ENCODE results near the gene IFNA16.

GRCh38 chr9:21172156-21172555, 45.0 kb downstream of the IFNA16 start:
- TF ChIP-seq CTCF (IDR thresholded peaks at IDR 0.05) (no peak), POLR2A (IDR thresholded peaks at IDR 0.05) (no peak)
